H1 (cell line): Measurements from ENCODE around the gene GET3. TPM values are rescaled to one million over a fixed set of nuclear protein-coding genes. Genes with fewer than 3 reads are reported as not detected.

ENCODE experiments used
- CTCF ChIA-PET: fragments of 300-600 bp; sonication (Branson Sonifier 250); formaldehyde crosslinking; loops from one replicate; lab custom pipeline; 2021; ENCODE audit not compliant: partially characterized antibody; lab: Charles Lee
- POLR2A ChIA-PET: fragments of 300-600 bp; sonication (Branson Sonifier 250); formaldehyde crosslinking; loops from one replicate; lab custom pipeline; 2021; ENCODE audit warnings: inconsistent platforms; ENCODE audit not compliant: partially characterized antibody; lab: Charles Lee
- DNase-seq, 2 experiments: peaks; one replicate each; pipeline versions ENCODE4 v3.0.0 to v3.0.0-alpha.2; 2010 to 2022; ENCODE audit warnings: low spot score in 2 of 2, low read depth in 1 of 2, mixed read lengths in 1 of 2
- FAIRE-seq: peaks from 2 replicates; lab custom pipeline; 2011; peaks lifted over from hg19 to GRCh38; lab: Jason Lieb, UNC
- H2AFZ ChIP-seq: 2 replicates; pipeline ENCODE4 v1.8.1; 2012; ENCODE audit warnings: low read length, inconsistent platforms
- H2AK5ac ChIP-seq: 2 replicates; pipeline ENCODE4 v1.6.1; 2013; ENCODE audit warnings: low read depth, low read length
- H2BK120ac ChIP-seq: replicated peaks from 2 replicates; pipeline ENCODE3; 2013; ENCODE audit warnings: low read depth, low read length, inconsistent platforms
- H2BK12ac ChIP-seq: 2 replicates; pipeline ENCODE4 v1.6.1; 2013; ENCODE audit warnings: low read depth, low read length
- H2BK15ac ChIP-seq: 2 replicates; pipeline ENCODE4 v1.6.1; 2013; ENCODE audit warnings: low read length
- H2BK20ac ChIP-seq: 2 replicates; pipeline ENCODE4 v1.6.1; 2013; ENCODE audit warnings: low read length
- H2BK5ac ChIP-seq: 2 replicates; pipeline ENCODE4 v1.6.1; 2013; ENCODE audit warnings: low read depth, low read length
- H3K14ac ChIP-seq: 2 replicates; pipeline ENCODE4 v1.6.1; 2013; ENCODE audit warnings: inconsistent platforms; ENCODE audit not compliant: insufficient read length
- H3K18ac ChIP-seq: 2 replicates; pipeline ENCODE4 v1.6.1; 2013; ENCODE audit warnings: low read length; ENCODE audit errors: extremely low read depth
- H3K23ac ChIP-seq: 2 replicates; pipeline ENCODE4 v1.6.1; 2013; ENCODE audit warnings: inconsistent platforms; ENCODE audit not compliant: insufficient read length
- H3K23me2 ChIP-seq: 2 replicates; pipeline ENCODE4 v1.6.1; 2013; ENCODE audit warnings: low read depth, low read length
- H3K27ac ChIP-seq: 2 replicates; pipeline ENCODE4 v1.6.1; 2011; ENCODE audit warnings: low read depth, low read length, inconsistent platforms
- H3K27me3 ChIP-seq, 4 experiments: replicated peaks in 1 of 4; 1 replicate in 1 of 4; 2 replicates in 3 of 4; pipeline versions ENCODE4 v1.6.1 to v1.8.1; 2011 to 2013; ENCODE audit warnings: low read length in 3 of 4, mild to moderate bottlenecking in 3 of 4, inconsistent platforms in 2 of 4, mixed read lengths in 2 of 4, moderate library complexity in 1 of 4; ENCODE audit not compliant: control insufficient read depth in 3 of 4, insufficient read depth in 3 of 4; ENCODE audit errors: extremely low read depth in 1 of 4
- H3K36me3 ChIP-seq, 4 experiments: 2 replicates each; pipeline versions ENCODE4 v1.6.1 to v1.8.1; 2011 to 2013; ENCODE audit warnings: mild to moderate bottlenecking in 4 of 4, low read length in 3 of 4, moderate library complexity in 2 of 4, control low read depth in 1 of 4, inconsistent platforms in 1 of 4; ENCODE audit not compliant: insufficient read depth in 4 of 4, control insufficient read depth in 2 of 4
- H3K4ac ChIP-seq: replicated peaks from 2 replicates; pipeline ENCODE3; 2013; ENCODE audit warnings: low read length, low read depth, mixed read lengths, inconsistent platforms; ENCODE audit not compliant: insufficient read length
- H3K4me1 ChIP-seq, 4 experiments: replicated peaks in 1 of 4; 1 replicate in 1 of 4; 2 replicates in 3 of 4; pipeline versions ENCODE4 v1.6.1 to v1.8.1; 2011 to 2013; ENCODE audit warnings: low read length in 3 of 4, inconsistent platforms in 2 of 4, mixed read lengths in 1 of 4; ENCODE audit not compliant: insufficient read depth in 4 of 4, control insufficient read depth in 3 of 4
- H3K4me2 ChIP-seq, 2 experiments: 2 replicates each; pipeline versions ENCODE4 v1.6.1 to v1.8.1; 2011 to 2013; ENCODE audit warnings: low read depth in 2 of 2, low read length in 2 of 2, control low read depth in 1 of 2, inconsistent platforms in 1 of 2, mild to moderate bottlenecking in 1 of 2; ENCODE audit not compliant: insufficient read depth in 1 of 2
- H3K4me3 ChIP-seq, 4 experiments: fragments of 200-600, 300-600 bp in 1 of 4; sonication (generic), shearing (Covaris generic), sonication (Bioruptor Twin) in 1 of 4; 2 replicates each; pipeline versions ENCODE4 v1.5.1 to v1.8.1; 2011 to 2016; ENCODE audit warnings: low read length in 4 of 4, low read depth in 3 of 4, control low read depth in 2 of 4, inconsistent platforms in 2 of 4, mild to moderate bottlenecking in 2 of 4, mixed read lengths in 1 of 4, moderate library complexity in 1 of 4; ENCODE audit not compliant: insufficient read depth in 2 of 4; ENCODE audit errors: extremely low read depth in 1 of 4
- H3K56ac ChIP-seq: replicated peaks from 2 replicates; pipeline ENCODE3; 2013; ENCODE audit warnings: low read depth, mild to moderate bottlenecking, mixed read lengths, low read length, inconsistent platforms; ENCODE audit not compliant: insufficient read length
- H3K79me1 ChIP-seq: 2 replicates; pipeline ENCODE4 v1.6.1; 2013; ENCODE audit warnings: low read depth, low read length, control low read depth
- H3K79me2 ChIP-seq, 2 experiments: 2 replicates each; pipeline versions ENCODE4 v1.6.1 to v1.8.1; 2012 to 2013; ENCODE audit warnings: low read length in 2 of 2, mild to moderate bottlenecking in 2 of 2, inconsistent platforms in 1 of 2; ENCODE audit not compliant: insufficient read depth in 2 of 2, control insufficient read depth in 1 of 2
- H3K9ac ChIP-seq, 4 experiments: replicated peaks in 1 of 4; 1 replicate in 1 of 4; 2 replicates in 3 of 4; pipeline versions ENCODE4 v1.6.1 to v1.8.1; 2011 to 2013; ENCODE audit warnings: low read depth in 3 of 4, low read length in 3 of 4, control low read depth in 2 of 4, mild to moderate bottlenecking in 2 of 4, moderate library complexity in 2 of 4, inconsistent platforms in 1 of 4; ENCODE audit errors: extremely low read depth in 1 of 4
- H3K9me3 ChIP-seq, 2 experiments: 2 replicates each; pipeline versions ENCODE4 v1.6.1 to v1.8.1; 2012 to 2013; ENCODE audit warnings: mild to moderate bottlenecking in 2 of 2, moderate library complexity in 2 of 2, control low read depth in 1 of 2, inconsistent platforms in 1 of 2, low read depth in 1 of 2, low read length in 1 of 2, mixed read lengths in 1 of 2; ENCODE audit not compliant: insufficient read depth in 2 of 2
- H4K20me1 ChIP-seq, 2 experiments: replicated peaks in 1 of 2; 2 replicates each; pipeline versions ENCODE3 to v1.8.1; 2011 to 2013; ENCODE audit warnings: inconsistent platforms in 2 of 2, low read length in 2 of 2, mild to moderate bottlenecking in 1 of 2; ENCODE audit not compliant: insufficient read depth in 2 of 2, control insufficient read depth in 1 of 2
- H4K5ac ChIP-seq: 2 replicates; pipeline ENCODE4 v1.6.1; 2013; ENCODE audit warnings: low read length, low read depth, mixed read lengths, inconsistent platforms; ENCODE audit not compliant: insufficient read length
- H4K8ac ChIP-seq: 2 replicates; pipeline ENCODE4 v1.8.0; 2013; ENCODE audit warnings: mild to moderate bottlenecking, moderate library complexity, low read length, inconsistent platforms; ENCODE audit not compliant: insufficient read depth; ENCODE audit errors: extremely low read depth
- H4K91ac ChIP-seq: replicated peaks from 2 replicates; pipeline ENCODE3; 2013; ENCODE audit warnings: low read length, mixed read lengths, inconsistent platforms; ENCODE audit not compliant: insufficient read length
- BRCA1 ChIP-seq: IDR thresholded peaks from 2 replicates; pipeline ENCODE4 v1.6.1; 2012; ENCODE audit warnings: low read depth, low read length, improper control_type of control experiment
- CTCF ChIP-seq, 3 experiments: IDR thresholded peaks; 1 replicate in 2 of 3; 2 replicates in 1 of 3; pipeline versions ENCODE4 v1.5.1 to v1.6.1; 2011; ENCODE audit warnings: low read length in 3 of 3, mild to moderate bottlenecking in 3 of 3, inconsistent platforms in 2 of 3, low read depth in 1 of 3, moderate library complexity in 1 of 3; ENCODE audit not compliant: insufficient read depth in 1 of 3; ENCODE audit errors: control extremely low read depth in 1 of 3
- EP300 ChIP-seq, 2 experiments: IDR thresholded peaks; 1 replicate in 1 of 2; 2 replicates in 1 of 2; pipeline ENCODE4 v1.6.1; 2011 to 2012; ENCODE audit warnings: low read depth in 2 of 2, low read length in 2 of 2, mild to moderate bottlenecking in 2 of 2, borderline replicate concordance in 1 of 2, inconsistent platforms in 1 of 2, moderate library complexity in 1 of 2
- KDM5A ChIP-seq: fragments of 200-600 bp; IDR thresholded peaks from 2 replicates; pipeline ENCODE4 v1.7.1; 2012; ENCODE audit warnings: mild to moderate bottlenecking, low read length, inconsistent platforms, mixed read lengths
- NRF1 ChIP-seq: IDR thresholded peaks from 2 replicates; pipeline ENCODE4 v1.6.1; 2011; ENCODE audit warnings: mild to moderate bottlenecking, low read depth, low read length, improper control_type of control experiment
- POLR2AphosphoS5 ChIP-seq: IDR thresholded peaks from 2 replicates; pipeline ENCODE4 v1.6.1; 2011; ENCODE audit warnings: low read depth, low read length
- RBBP5 ChIP-seq: IDR thresholded peaks from 2 replicates; pipeline ENCODE4 v1.7.1; 2012; ENCODE audit warnings: low read depth, mild to moderate bottlenecking, inconsistent platforms, low read length, moderate library complexity, borderline replicate concordance
- TEAD4 ChIP-seq: IDR thresholded peaks from 2 replicates; pipeline ENCODE4 v1.6.1; 2012; ENCODE audit warnings: low read depth, low read length, inconsistent platforms, mixed read lengths
- WGBS, 2 experiments: shearing (Covaris generic) in 1 of 2; methylation state at CpG; one replicate each; pipeline versions ENCODE4 v1.1.6 to v1.1.7; 2013 to 2015; ENCODE audit warnings: low lambda C conversion rate in 2 of 2, mixed read lengths in 2 of 2, inconsistent platforms in 1 of 2, low coverage in 1 of 2, missing lambda C conversion rate in 1 of 2; ENCODE audit not compliant: insufficient replicate concordance in 2 of 2, insufficient coverage in 1 of 2, insufficient read length in 1 of 2; ENCODE audit errors: extremely low coverage in 1 of 2, missing lambda C conversion rate in 1 of 2; 5-methylcytosine and 5-hydroxymethylcytosine counted together
- polyA plus RNA-seq, 7 experiments: library from polyadenylated mRNA; depleted of rRNA in 3 of 7; stranded (reverse) in 5 of 7; unstranded in 2 of 7; fragments of >200 nt in 5 of 7; fragments of 200-250 nt in 2 of 7; gene quantifications; 1 replicate in 5 of 7; 2 replicates in 1 of 7; 4 replicates in 1 of 7; pipeline versions ENCODE4 v1.2.1 to v1.2.3, GENCODE V29; 2011 to 2013; ENCODE audit warnings: missing spikeins in 2 of 7, mixed read lengths in 2 of 7
- total RNA-seq: library from RNA; stranded (reverse); fragmentation: NEBNext Ultra II Directional; extraction: Animal tissue kit (Norgen Biotek cat#: 25700); gene quantifications from 2 replicates; pipeline ENCODE4 v1.2.1, GENCODE V29; 2021

The GET3 gene
- total and polyA plus RNA-seq, 2 of the 8 experiments (the other 6 are each of a cell fraction or from before 2014, with no cell fraction given): 105 to 297 TPM

- Histone ChIP-seq H3K56ac (no peak overlapping the region), H3K4me1 (peaks cover 2 to 20% (median 11%) of the 10 kb centered on the region in 4 experiments), H4K91ac (no peak overlapping the region), H2BK5ac (no peak overlapping the region), H3K4ac (no peak overlapping the region), H3K9ac (no peak overlapping the region), H4K20me1 (peaks cover 0 to 3% of the 10 kb centered on the region in 2 experiments), H3K36me3 (peaks cover 0 to 12% (median 5%) of the 10 kb centered on the region in 4 experiments; a peak in 6 of 8 replicates), H3K4me2 (no peak overlapping the region), H2AK5ac (no peak overlapping the region), H3K79me2 (no peaks in the 10 kb centered on the region), H2BK15ac (no peak overlapping the region), H2BK12ac (no peak overlapping the region), H4K5ac (no peak overlapping the region), H4K8ac (no peak overlapping the region), H3K4me3 (no peak overlapping the region), H3K27ac (no peak overlapping the region), H2BK120ac (no peak overlapping the region), H2AFZ (no peak overlapping the region), H3K14ac (no peak overlapping the region), H3K79me1 (no peaks in the 10 kb centered on the region), H2BK20ac (no peak overlapping the region), H3K23ac (no peak overlapping the region), H3K23me2 (peaks cover 15% of the 10 kb centered on the region; the same call in 1 of the 2 replicates), H3K18ac (no peak overlapping the region), H3K27me3 (no peaks in the 10 kb centered on the region), H3K9me3 (no peaks in the 10 kb centered on the region)
- TF ChIP-seq BRCA1 (no peak), NRF1 (no peak), TEAD4 (no peak), EP300 (IDR thresholded peaks at IDR 0.05; ENCODE audit: borderline replicate concordance in 1 of 2, low read depth in 2 of 2, low read length in 2 of 2) (no peak), KDM5A (no peak), RBBP5 (no peak), POLR2AphosphoS5 (no peak), CTCF (IDR thresholded peaks at IDR 0.05; ENCODE audit: control extremely low read depth in 1 of 3, insufficient read depth in 1 of 3, low read depth in 1 of 3, low read length in 3 of 3) (peak in 2 of 3 experiments; percentile 15 to 33; a peak in 2 of 4 replicates)
- CTCF ChIA-PET: interaction anchor here (0.6 to 11.2 kb wide), 13 partner anchors 10 to 90 kb away, joined by 3 to 137 read pairs (median 5); partner anchors contain the start of genes JUNB, PRDX2 and THSD8
- POLR2A ChIA-PET: interaction anchor here (0.9 to 16.6 kb wide), 8 partner anchors 9 to 77 kb away, joined by 3 to 317 read pairs (median 10); partner anchors contain the start of genes FBXW9, JUNB, PRDX2 and THSD8
- DNase-seq (no peak), FAIRE-seq (no peak)
- 96% methylated on average over 2 of the region's 2 CpGs; no CpG with 5 or more reads in 1 of the 2 experiments for WGBS, 2 experiments
These were observed 36.3 kb downstream of the GET3 start for GRCh38 chr19:12773571-12773970.
